PFSK-1 (cell line): ENCODE data around the gene BEAN1.

ENCODE experiments used
- POLR2AphosphoS5 ChIP-seq: IDR thresholded peaks from 2 replicates; pipeline ENCODE4 v1.6.1; 2012; ENCODE audit warnings: low read depth, mild to moderate bottlenecking, control low read depth, low read length, moderate library complexity
- TAF1 ChIP-seq: IDR thresholded peaks from 2 replicates; pipeline ENCODE4 v1.6.1; 2012; ENCODE audit warnings: low read length, control low read depth, borderline replicate concordance; ENCODE audit not compliant: insufficient read depth

GRCh38 chr16:66510711-66511601, 83.9 kb downstream of the BEAN1 start:
- no peak for TF ChIP-seq POLR2AphosphoS5
- no peak for TF ChIP-seq TAF1
